Thyroid gland (tissue), 4 donors: ENCODE measurements around the gene LENG1. TPM values are rescaled to one million over a fixed set of nuclear protein-coding genes. Genes with fewer than 3 reads are reported as not detected.

Experiments
- DNase-seq, 2 donors: peaks; one replicate each; pipeline ENCODE4 v3.0.0-alpha.2; 2019
- H3K27ac ChIP-seq, 3 donors: fragments of 200-600 bp; sonication (generic); 1 replicate in 2 of 3; 2 replicates in 1 of 3; pipeline ENCODE4 v1.5.1; 2016 to 2019; ENCODE audit warnings: mild to moderate bottlenecking in 1 of 3, moderate library complexity in 1 of 3
- H3K27me3 ChIP-seq: fragments of 200-600 bp; sonication (generic); one replicate; pipeline ENCODE4 v1.5.1; 2019
- H3K36me3 ChIP-seq, 2 donors: fragments of 200-600 bp; sonication (generic); one replicate each; pipeline ENCODE4 v1.5.1; 2016 to 2019
- H3K4me1 ChIP-seq, 2 donors: fragments of 200-600 bp; sonication (generic); one replicate each; pipeline ENCODE4 v1.5.1; 2017 to 2019
- H3K4me3 ChIP-seq, 3 donors: fragments of 200-600 bp; sonication (generic); replicated peaks in 1 of 3; 1 replicate in 2 of 3; 2 replicates in 1 of 3; pipeline ENCODE4 v1.5.1; 2016; ENCODE audit warnings: mild to moderate bottlenecking in 1 of 3
- H3K9me3 ChIP-seq: fragments of 200-600 bp; sonication (generic); one replicate; pipeline ENCODE4 v1.5.1; 2017
- POLR2A ChIP-seq, 2 donors: fragments of 450-650 bp; IDR thresholded peaks; one replicate each; pipeline ENCODE4 v1.6.1; 2017; ENCODE audit warnings: antibody characterized with exemption in 2 of 2, mild to moderate bottlenecking in 2 of 2, moderate library complexity in 1 of 2
- WGBS, 2 donors: methylation state at CpG; one replicate each; pipeline ENCODE4 v1.1.5; 2017; 5-methylcytosine and 5-hydroxymethylcytosine counted together
- intact Hi-C: fragments of 100-400 bp; cut with DNase I; formaldehyde crosslinking; loops from one replicate; pipeline ENCODE4 v1.15.1; 2023
- total RNA-seq, 4 donors: library from RNA; depleted of rRNA; stranded (reverse); fragments of >200 nt; gene quantifications; one replicate each; pipeline ENCODE4 v1.2.3, GENCODE V29; 2016
- TF ChIP-seq, protein P1 (sequence below), 6 experiments: fragments of 200-600 bp in 3 of 6; fragments of 450-650 bp in 3 of 6; sonication (generic) in 3 of 6; IDR thresholded peaks; one replicate each; pipeline ENCODE4 v1.5.1; 2016 to 2019; ENCODE audit warnings: antibody characterized with exemption in 6 of 6, mild to moderate bottlenecking in 2 of 6, inconsistent platforms in 1 of 6, moderate library complexity in 1 of 6

LENG1 gene
- total RNA-seq, 4 donors from 2014 or later, result 6.3 to 14.5 (median 8.2) TPM

DNA sequence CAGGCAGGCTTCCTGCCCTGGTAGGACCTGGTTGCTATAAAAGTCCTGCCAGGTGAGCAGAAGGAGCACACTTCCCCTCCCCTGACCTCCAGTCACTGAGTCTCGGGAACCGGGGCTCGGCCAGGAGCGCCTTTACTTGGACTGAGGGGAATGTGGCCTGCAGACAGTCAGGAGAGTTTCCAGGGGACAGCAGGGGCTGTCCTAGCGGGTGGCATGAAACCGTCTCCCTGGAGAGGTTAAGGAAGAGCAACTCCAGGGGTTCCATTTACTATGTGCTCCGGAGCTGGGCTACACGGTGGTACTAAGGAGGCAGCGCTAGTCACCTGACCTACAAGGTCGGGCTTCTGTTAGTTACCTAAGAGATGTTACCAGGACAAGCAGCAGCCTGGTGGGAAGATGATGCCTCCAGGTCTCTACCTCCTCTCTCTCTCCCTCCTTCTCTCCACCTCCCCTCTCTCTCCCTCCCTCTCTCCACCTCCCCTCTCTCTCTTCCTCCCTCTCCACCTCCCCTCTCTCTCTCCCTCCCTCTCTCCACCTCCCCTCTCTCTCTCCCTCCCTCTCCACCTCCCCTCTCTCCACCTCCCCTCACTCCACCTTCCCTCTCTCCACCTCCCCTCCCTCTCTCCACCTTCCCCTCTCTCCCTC lies 26.1 kb downstream of the LENG1 start:
- H3K4me1 ChIP-seq, result peaks cover 7 to 9% of the 10 kb centered on the region in 2 donors
- H3K9me3 ChIP-seq, result no peaks in the 10 kb centered on the region
- DNase-seq, result no peak
- H3K27ac ChIP-seq, result no peak overlapping the region
- H3K27me3 ChIP-seq, result no peaks in the 10 kb centered on the region
- no peak overlapping the region for H3K4me3 ChIP-seq
- 80 to 88% methylated on average over 6 to 10 of the region's 10 CpGs for WGBS, 2 donors
- TF ChIP-seq, protein P1, sequence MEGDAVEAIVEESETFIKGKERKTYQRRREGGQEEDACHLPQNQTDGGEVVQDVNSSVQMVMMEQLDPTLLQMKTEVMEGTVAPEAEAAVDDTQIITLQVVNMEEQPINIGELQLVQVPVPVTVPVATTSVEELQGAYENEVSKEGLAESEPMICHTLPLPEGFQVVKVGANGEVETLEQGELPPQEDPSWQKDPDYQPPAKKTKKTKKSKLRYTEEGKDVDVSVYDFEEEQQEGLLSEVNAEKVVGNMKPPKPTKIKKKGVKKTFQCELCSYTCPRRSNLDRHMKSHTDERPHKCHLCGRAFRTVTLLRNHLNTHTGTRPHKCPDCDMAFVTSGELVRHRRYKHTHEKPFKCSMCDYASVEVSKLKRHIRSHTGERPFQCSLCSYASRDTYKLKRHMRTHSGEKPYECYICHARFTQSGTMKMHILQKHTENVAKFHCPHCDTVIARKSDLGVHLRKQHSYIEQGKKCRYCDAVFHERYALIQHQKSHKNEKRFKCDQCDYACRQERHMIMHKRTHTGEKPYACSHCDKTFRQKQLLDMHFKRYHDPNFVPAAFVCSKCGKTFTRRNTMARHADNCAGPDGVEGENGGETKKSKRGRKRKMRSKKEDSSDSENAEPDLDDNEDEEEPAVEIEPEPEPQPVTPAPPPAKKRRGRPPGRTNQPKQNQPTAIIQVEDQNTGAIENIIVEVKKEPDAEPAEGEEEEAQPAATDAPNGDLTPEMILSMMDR (IDR thresholded peaks at IDR 0.05), result no peak
- no peak for TF ChIP-seq POLR2A (IDR thresholded peaks at IDR 0.05)
- peaks cover 22 to 23% of the 10 kb centered on the region in 2 donors for H3K36me3 ChIP-seq
- intact Hi-C loops, result no loop called here

DNA sequence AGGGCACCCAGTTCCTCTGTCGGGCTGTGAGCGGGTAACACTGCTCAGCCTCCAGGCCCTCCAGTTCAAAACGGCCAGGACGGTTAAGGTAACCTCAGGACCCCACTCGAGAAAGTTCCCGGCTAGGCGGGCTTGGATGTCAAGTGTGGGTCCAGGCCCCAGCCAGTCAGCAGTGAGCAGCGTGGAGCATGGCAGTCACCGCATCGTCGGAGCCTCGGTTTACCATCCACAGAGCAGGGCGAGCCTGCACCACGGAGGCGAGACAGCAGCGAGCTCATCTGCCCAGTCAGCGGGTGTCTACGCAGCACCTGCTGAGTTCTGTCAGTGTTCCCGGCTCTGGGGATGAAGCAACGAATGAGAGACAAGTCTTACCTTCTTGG lies 29.9 kb downstream of the LENG1 start:
- H3K9me3 ChIP-seq, result no peaks in the 10 kb centered on the region
- TF ChIP-seq POLR2A (IDR thresholded peaks at IDR 0.05), result no peak
- TF ChIP-seq, protein P1 (IDR thresholded peaks at IDR 0.05), result no peak
- intact Hi-C loops, result no loop called here
- H3K36me3 ChIP-seq, result peaks cover 58 to 59% of the 10 kb centered on the region in 2 donors
- 99 to 100% methylated on average over 14 to 20 of the region's 20 CpGs for WGBS, 2 donors
- no peaks in the 10 kb centered on the region for H3K4me1 ChIP-seq
- H3K27ac ChIP-seq, result no peak overlapping the region
- H3K4me3 ChIP-seq, result no peak overlapping the region
- DNase-seq, result no peak
- no peaks in the 10 kb centered on the region for H3K27me3 ChIP-seq

DNA sequence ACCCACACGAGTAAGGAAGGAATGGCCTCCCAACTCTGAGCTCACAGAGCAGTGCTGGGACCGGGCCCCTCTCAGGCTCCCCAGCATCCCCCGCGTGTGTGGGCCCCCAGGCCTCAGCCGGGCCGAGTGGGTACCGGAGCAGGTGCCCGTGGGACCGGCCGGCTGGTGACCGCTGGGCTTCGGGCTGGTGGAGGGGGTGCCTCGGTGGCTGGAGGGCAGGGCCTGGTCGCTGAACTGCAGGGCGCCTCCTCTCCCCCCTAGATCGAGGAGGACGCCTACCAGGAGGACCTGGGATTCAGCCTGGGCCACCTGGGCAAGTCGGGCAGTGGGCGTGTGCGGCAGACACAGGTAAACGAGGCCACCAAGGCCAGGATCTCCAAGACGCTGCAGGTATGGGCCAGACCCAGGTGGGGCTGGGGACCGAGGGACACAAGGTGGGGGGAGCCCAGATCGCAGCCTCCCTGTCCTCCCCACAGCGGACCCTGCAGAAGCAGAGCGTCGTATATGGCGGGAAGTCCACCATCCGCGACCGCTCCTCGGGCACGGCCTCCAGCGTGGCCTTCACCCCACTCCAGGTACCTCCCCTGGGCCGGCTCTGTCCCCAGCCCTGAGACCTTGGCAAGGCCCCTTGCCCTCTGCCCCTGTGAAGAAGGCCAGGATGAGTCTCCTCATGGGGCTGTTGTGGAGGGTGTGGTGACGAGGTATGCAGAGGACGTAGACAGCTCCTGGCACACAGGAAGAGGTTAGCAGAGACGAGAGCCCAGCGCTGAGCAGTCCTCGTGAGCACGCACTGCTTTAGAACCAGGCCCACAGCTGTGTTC lies 30.5 kb downstream of the LENG1 start:
- no peak for DNase-seq
- H3K27me3 ChIP-seq, result no peaks in the 10 kb centered on the region
- no peak overlapping the region for H3K4me3 ChIP-seq
- H3K27ac ChIP-seq, result no peak overlapping the region
- peaks cover 64 to 65% of the 10 kb centered on the region in 2 donors for H3K36me3 ChIP-seq
- intact Hi-C loops, result no loop called here
- no peaks in the 10 kb centered on the region for H3K9me3 ChIP-seq
- 94 to 98% methylated on average over 20 to 25 of the region's 41 CpGs for WGBS, 2 donors
- TF ChIP-seq, protein P1 (IDR thresholded peaks at IDR 0.05), result no peak
- no peak for TF ChIP-seq POLR2A (IDR thresholded peaks at IDR 0.05)
- H3K4me1 ChIP-seq, result no peaks in the 10 kb centered on the region

DNA sequence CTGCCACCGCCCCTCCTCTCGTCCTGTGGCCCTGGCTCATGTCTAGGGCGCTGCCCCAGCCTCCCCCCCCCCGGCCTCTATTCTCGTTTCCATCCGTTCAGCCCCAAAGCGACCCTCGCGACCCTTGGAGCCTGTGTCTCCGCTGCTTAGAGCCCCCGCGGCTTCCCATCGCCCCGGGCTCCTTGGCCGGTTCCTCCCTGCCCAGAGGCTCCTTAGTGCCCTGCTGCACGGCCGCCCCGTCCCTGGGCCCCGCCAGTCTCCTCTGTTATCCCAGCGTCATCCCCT lies 31.1 kb downstream of the LENG1 start:
- Histone ChIP-seq H3K9me3 (no peaks in the 10 kb centered on the region), H3K4me1 (no peaks in the 10 kb centered on the region), H3K27ac (no peak overlapping the region), H3K27me3 (no peaks in the 10 kb centered on the region), H3K4me3 (no peak overlapping the region), H3K36me3 (peaks cover 70 to 71% of the 10 kb centered on the region in 2 donors)
- TF ChIP-seq, protein P1 (IDR thresholded peaks at IDR 0.05), result no peak
- TF ChIP-seq POLR2A (IDR thresholded peaks at IDR 0.05), result no peak
- no peak for DNase-seq
- WGBS, 2 donors, result 92 to 97% methylated on average over 20 of the region's 20 CpGs
- intact Hi-C loops, result no loop called here
